HCT116 (cell line): Measurements from ENCODE around the gene SLC25A12. TPM values are rescaled to one million over a fixed set of nuclear protein-coding genes. Genes with fewer than 3 reads are reported as not detected.

Experiments
- ATAC-seq: fragments of 200-7000 bp; cut with Tn5 transposase; 2 replicates; pipeline ENCODE4 v1.9.1; 2020; ENCODE audit warnings: mild to moderate bottlenecking, moderate library complexity
- BruUV-seq: library from RNA; stranded (reverse); fragments of 400-500 nt; replicated peaks from 2 replicates; lab custom pipeline; 2021; lab: Mats Ljungman, UMichigan
- CTCF ChIA-PET: fragments of 300-600 bp; sonication (Branson Sonifier 250); formaldehyde crosslinking; loops from one replicate; lab custom pipeline; 2021; ENCODE audit warnings: antibody characterized with exemption; lab: Charles Lee
- POLR2A ChIA-PET: fragments of 300-600, 350-600 bp; sonication (Branson Sonifier 250); formaldehyde crosslinking; loops from one replicate; lab custom pipeline; 2021; ENCODE audit warnings: antibody characterized with exemption; lab: Charles Lee
- RAD21 ChIA-PET, 2 experiments: fragments of 300-600 bp; sonication (Branson Sonifier 250); formaldehyde crosslinking; loops; one replicate each; lab custom pipeline; 2023; ENCODE audit warnings: low total read pairs in 2 of 2; ENCODE audit not compliant: uncharacterized antibody in 2 of 2, unreplicated experiment in 2 of 2, low non-redundant PET in 1 of 2; lab: Charles Lee
- DNase-seq: peaks from one replicate; pipeline ENCODE4 v3.0.0-alpha.2; 2010; ENCODE audit warnings: low read depth, low spot score
- H2AFZ ChIP-seq: fragments of 200-600 bp; shearing (Covaris generic), sonication (generic); 2 replicates; pipeline ENCODE4 v1.6.1; 2017; ENCODE audit warnings: low read depth, mixed run types, mixed read lengths, antibody characterized with exemption, low read length; ENCODE audit not compliant: poor library complexity, severe bottlenecking
- H3K27ac ChIP-seq: 2 replicates; pipeline ENCODE4 v1.5.1; 2012; ENCODE audit warnings: low read depth, low read length
- H3K27me3 ChIP-seq: fragments of 200-600 bp; sonication (generic); 2 replicates; pipeline ENCODE4 v1.6.1; 2016; ENCODE audit warnings: mixed run types, low read length, mixed read lengths; ENCODE audit not compliant: insufficient read depth
- H3K36me3 ChIP-seq, 2 experiments: fragments of 200-500 bp in 1 of 2; fragments of 200-600 bp in 1 of 2; sonication (Bioruptor generic) in 1 of 2; sonication (generic) in 1 of 2; 2 replicates each; pipeline versions ENCODE4 v1.5.1 to v1.6.1; 2014 to 2016; ENCODE audit warnings: low read length in 2 of 2, inconsistent platforms in 1 of 2, mixed read lengths in 1 of 2, mixed run types in 1 of 2; ENCODE audit not compliant: insufficient read depth in 2 of 2, control insufficient read depth in 1 of 2
- H3K4me1 ChIP-seq, 2 experiments: fragments of 200-600 bp in 1 of 2; sonication (generic) in 1 of 2; 2 replicates each; pipeline versions ENCODE4 v1.5.1 to v1.6.1; 2012 to 2017; ENCODE audit warnings: low read length in 2 of 2, inconsistent platforms in 1 of 2, mild to moderate bottlenecking in 1 of 2, mixed read lengths in 1 of 2, mixed run types in 1 of 2, moderate library complexity in 1 of 2; ENCODE audit not compliant: insufficient read depth in 2 of 2, control insufficient read depth in 1 of 2
- H3K4me2 ChIP-seq: fragments of 200-600 bp; sonication (generic); 2 replicates; pipeline ENCODE4 v1.6.1; 2017; ENCODE audit warnings: mixed run types, low read length, mixed read lengths
- H3K4me3 ChIP-seq, 2 experiments: fragments of 200-600 bp in 1 of 2; sonication (generic) in 1 of 2; replicated peaks in 1 of 2; 2 replicates each; pipeline ENCODE4 v1.5.1; 2011 to 2016; ENCODE audit warnings: low read length in 2 of 2, control low read depth in 1 of 2, low read depth in 1 of 2, mild to moderate bottlenecking in 1 of 2, mixed read lengths in 1 of 2, mixed run types in 1 of 2
- H3K79me2 ChIP-seq: fragments of 200-600 bp; sonication (generic); 2 replicates; pipeline ENCODE4 v1.6.1; 2017; ENCODE audit warnings: mild to moderate bottlenecking, mixed run types, low read length, moderate library complexity, mixed read lengths; ENCODE audit not compliant: insufficient read depth
- H3K9ac ChIP-seq: fragments of 200-600 bp; sonication (generic); 2 replicates; pipeline ENCODE4 v1.6.1; 2016; ENCODE audit warnings: low read length, mixed read lengths
- H3K9me2 ChIP-seq: fragments of 200-600 bp; sonication (generic), shearing (Covaris generic); 2 replicates; pipeline ENCODE4 v1.6.1; 2017; ENCODE audit warnings: mixed run types, mild to moderate bottlenecking, moderate library complexity; ENCODE audit not compliant: insufficient read depth
- H3K9me3 ChIP-seq, 2 experiments: fragments of 200-500 bp in 1 of 2; fragments of 200-600 bp in 1 of 2; sonication (Bioruptor generic) in 1 of 2; sonication (generic) in 1 of 2; 2 replicates each; pipeline ENCODE4 v1.6.1; 2014 to 2017; ENCODE audit warnings: low read length in 2 of 2, mixed read lengths in 2 of 2, inconsistent platforms in 1 of 2, low read depth in 1 of 2, mild to moderate bottlenecking in 1 of 2, mixed run types in 1 of 2, moderate library complexity in 1 of 2; ENCODE audit not compliant: control insufficient read depth in 1 of 2, insufficient read depth in 1 of 2
- H4K20me1 ChIP-seq: fragments of 200-600 bp; sonication (generic), shearing (Covaris generic); 2 replicates; pipeline ENCODE4 v1.6.1; 2017; ENCODE audit warnings: mixed run types, mild to moderate bottlenecking, moderate library complexity; ENCODE audit not compliant: insufficient read depth
- ATF3 ChIP-seq: IDR thresholded peaks from 2 replicates; pipeline ENCODE4 v1.6.1; 2012
- CBX3 ChIP-seq: IDR thresholded peaks from 2 replicates; pipeline ENCODE4 v1.6.1; 2012; ENCODE audit warnings: low read depth
- CEBPB ChIP-seq: IDR thresholded peaks from 2 replicates; pipeline ENCODE4 v1.6.1; 2012; ENCODE audit warnings: low read depth
- EGR1 ChIP-seq: IDR thresholded peaks from 2 replicates; pipeline ENCODE4 v1.6.1; 2012; ENCODE audit warnings: low read depth
- ELF1 ChIP-seq: IDR thresholded peaks from 2 replicates; pipeline ENCODE4 v1.6.1; 2012; ENCODE audit warnings: low read depth, borderline replicate concordance
- JUND ChIP-seq: IDR thresholded peaks from 2 replicates; pipeline ENCODE4 v1.6.1; 2012
- MAX ChIP-seq: IDR thresholded peaks from 2 replicates; pipeline ENCODE4 v1.6.1; 2012
- POLR2A ChIP-seq: IDR thresholded peaks from 2 replicates; pipeline ENCODE4 v1.7.0; 2011; ENCODE audit warnings: borderline replicate concordance; ENCODE audit not compliant: insufficient read depth, insufficient read length; ENCODE audit errors: extremely low read depth
- SIN3A ChIP-seq: IDR thresholded peaks from 2 replicates; pipeline ENCODE4 v1.6.1; 2012; ENCODE audit warnings: low read depth
- SRF ChIP-seq: IDR thresholded peaks from 2 replicates; pipeline ENCODE4 v1.6.1; 2012; ENCODE audit warnings: low read depth
- YY1 ChIP-seq: IDR thresholded peaks from 2 replicates; pipeline ENCODE4 v1.6.1; 2011; ENCODE audit warnings: low read length, low read depth, moderate library complexity, mild to moderate bottlenecking; ENCODE audit not compliant: insufficient replicate concordance; ENCODE audit errors: extremely low read depth
- ZFX ChIP-seq: fragments of 450-650 bp; IDR thresholded peaks from 2 replicates; pipeline ENCODE4 v1.6.1; 2017
- intact Hi-C: fragments of 100-400 bp; cut with micrococcal nuclease; formaldehyde crosslinking; loops from 2 replicates; pipeline ENCODE4 v1.10.0; 2022
- total RNA-seq: library from RNA; stranded (reverse); gene quantifications from one replicate; pipeline ENCODE4 v1.2.1, GENCODE V29; 2021; ENCODE audit not compliant: unreplicated experiment

The SLC25A12 gene
- total RNA-seq, 1 experiment from 2014 or later: 16.0 TPM

- TF ChIP-seq POLR2A (no peak), CEBPB (no peak), ZFX (no peak)
Measured at GRCh38 chr2:171794918-171795317, 99.1 kb downstream of the SLC25A12 start (continued).

- CTCF ChIA-PET: no interaction called here
- Histone ChIP-seq H3K27ac (no peak overlapping the region), H3K9ac (no peak overlapping the region), H3K9me2 (no peaks in the 10 kb centered on the region), H3K27me3 (no peaks in the 10 kb centered on the region), H3K36me3 (peaks cover 0 to 3% of the 10 kb centered on the region in 2 experiments; a peak in 1 of 4 replicates), H3K9me3 (no peaks in the 10 kb centered on the region), H2AFZ (no peak overlapping the region), H3K4me1 (peaks cover 0 to 9% of the 10 kb centered on the region in 2 experiments; a peak in 1 of 4 replicates), H4K20me1 (no peaks in the 10 kb centered on the region), H3K4me2 (no peak overlapping the region), H3K79me2 (no peaks in the 10 kb centered on the region), H3K4me3 (no peak overlapping the region)
- intact Hi-C loops: no loop called here
- RAD21 ChIA-PET: no interaction called here
- TF ChIP-seq YY1: no peak
- TF ChIP-seq SIN3A: no peak
- TF ChIP-seq ELF1: no peak
- TF ChIP-seq MAX: no peak
- no peak for TF ChIP-seq EGR1
- TF ChIP-seq CBX3: no peak
- TF ChIP-seq ATF3: no peak
- TF ChIP-seq ZFX: no peak
- TF ChIP-seq SRF: no peak
- no peak for TF ChIP-seq JUND
- no peak for ATAC-seq
- POLR2A ChIA-PET: no interaction called here
- DNase-seq: no peak
- no TSS peak for BruUV-seq
Measured at GRCh38 chr2:171793691-171794678, 100.1 kb downstream of the SLC25A12 start.
